Naive thymus-derived CD4-positive, alpha-beta T cell (primary cell): Measurements from ENCODE around the gene GNL3L. TPM values are rescaled to one million over a fixed set of nuclear protein-coding genes. Genes with fewer than 3 reads are reported as not detected.

Experiments
- ATAC-seq: fragments of 150-1000 bp; cut with Tn5 transposase; 2 replicates; pipeline ENCODE4 v1.10.0; 2021; ENCODE audit warnings: mild to moderate bottlenecking, moderate library complexity
- CTCF ChIA-PET: fragments of 350-600 bp; sonication (Branson Sonifier 250); formaldehyde crosslinking; loops from one replicate; lab custom pipeline; 2021; ENCODE audit warnings: antibody characterized with exemption; lab: Charles Lee
- POLR2A ChIA-PET: fragments of 350-600 bp; sonication (Branson Sonifier 250); formaldehyde crosslinking; loops from one replicate; lab custom pipeline; 2021; ENCODE audit warnings: antibody characterized with exemption, inconsistent platforms; lab: Charles Lee
- DNase-seq, 9 donors: peaks; one replicate each; pipeline versions ENCODE4 v3.0.0 to v3.0.0-alpha.2; 2020 to 2022; ENCODE audit warnings: mixed read lengths in 1 of 9
- H3K27ac ChIP-seq: one replicate; pipeline ENCODE4 v1.7.0; 2013; ENCODE audit warnings: mild to moderate bottlenecking, low read depth, low read length, moderate library complexity
- H3K27me3 ChIP-seq, 2 donors: one replicate each; pipeline ENCODE4 v1.7.0; 2013; ENCODE audit warnings: low read length in 2 of 2, mild to moderate bottlenecking in 2 of 2, moderate library complexity in 2 of 2; ENCODE audit not compliant: control insufficient read depth in 2 of 2, insufficient read depth in 2 of 2
- H3K36me3 ChIP-seq, 3 experiments: 1 replicate in 2 of 3; 2 replicates in 1 of 3; pipeline ENCODE4 v1.7.0; 2013; ENCODE audit warnings: low read length in 3 of 3, mild to moderate bottlenecking in 3 of 3, moderate library complexity in 1 of 3; ENCODE audit not compliant: insufficient read depth in 3 of 3, control insufficient read depth in 2 of 3
- H3K4me1 ChIP-seq, 2 donors: one replicate each; pipeline ENCODE4 v1.7.0; 2013; ENCODE audit warnings: low read length in 2 of 2, mild to moderate bottlenecking in 2 of 2, moderate library complexity in 1 of 2; ENCODE audit not compliant: control insufficient read depth in 2 of 2, insufficient read depth in 2 of 2
- H3K4me3 ChIP-seq: 2 replicates; pipeline ENCODE4 v1.7.0; 2013; ENCODE audit warnings: mild to moderate bottlenecking, low read length
- H3K9me3 ChIP-seq, 3 experiments: 1 replicate in 2 of 3; 2 replicates in 1 of 3; pipeline ENCODE4 v1.7.0; 2013; ENCODE audit warnings: low read length in 3 of 3; ENCODE audit not compliant: control insufficient read depth in 2 of 3
- H3K27ac Mint-ChIP-seq, 9 donors: one replicate each; pipeline ENCODE4 v1.8.0; 2020 to 2022; ENCODE audit warnings: mixed read lengths in 9 of 9, mild to moderate bottlenecking in 8 of 9, moderate library complexity in 5 of 9, inconsistent platforms in 2 of 9
- H3K27me3 Mint-ChIP-seq, 5 donors: one replicate each; pipeline ENCODE4 v1.8.0; 2021 to 2022; ENCODE audit warnings: mixed read lengths in 5 of 5, mild to moderate bottlenecking in 1 of 5
- H3K36me3 Mint-ChIP-seq, 5 donors: one replicate each; pipeline ENCODE4 v1.8.0; 2020 to 2022; ENCODE audit warnings: mixed read lengths in 5 of 5, mild to moderate bottlenecking in 3 of 5, inconsistent platforms in 1 of 5
- H3K4me1 Mint-ChIP-seq, 7 donors: one replicate each; pipeline ENCODE4 v1.8.0; 2020 to 2022; ENCODE audit warnings: mixed read lengths in 7 of 7, mild to moderate bottlenecking in 3 of 7, inconsistent platforms in 1 of 7
- H3K4me3 Mint-ChIP-seq, 10 donors: one replicate each; pipeline ENCODE4 v1.8.0; 2020 to 2022; ENCODE audit warnings: mild to moderate bottlenecking in 10 of 10, mixed read lengths in 10 of 10, moderate library complexity in 6 of 10, inconsistent platforms in 2 of 10
- H3K9me3 Mint-ChIP-seq, 11 donors: one replicate each; pipeline ENCODE4 v1.8.0; 2020 to 2022; ENCODE audit warnings: mixed read lengths in 11 of 11, mild to moderate bottlenecking in 4 of 11, inconsistent platforms in 1 of 11, moderate library complexity in 1 of 11
- intact Hi-C, 2 donors: fragments of 100-400 bp; cut with micrococcal nuclease; formaldehyde crosslinking; loops; one replicate each; pipeline ENCODE4 v1.15.1; 2023
- polyA plus RNA-seq, 2 donors: library from polyadenylated mRNA; unstranded; fragments of 300-500 nt; fragmentation: Illumina TruSeq; gene quantifications; one replicate each; pipeline ENCODE4 v1.2.3, GENCODE V29; 2021
- total RNA-seq, 6 experiments: library from RNA in 5 of 6; stranded (reverse) in 5 of 6; gene quantifications; 1 replicate in 5 of 6; 2 replicates in 1 of 6; pipeline ENCODE4 v1.2.3 and lab custom pipeline; 2021 to 2026

The GNL3L gene
- total and polyA plus RNA-seq, 7 experiments from 2014 or later: 32.8 to 60.9 (median 41.8) TPM

GRCh38 chrX:54494166-54494988, 35.6 kb upstream of the GNL3L start:
- Mint-ChIP-seq H3K36me3 (no peaks in the 10 kb centered on the region), H3K4me1 (peaks cover 1 to 13% (median 7%) of the 10 kb centered on the region in 7 donors), H3K9me3 (peaks cover 0 to 9% (median 1%) of the 10 kb centered on the region in 11 donors), H3K4me3 (peak overlapping the region; percentile 11 to 73 (median 64)), H3K27ac (no peak overlapping the region), H3K27me3 (peaks cover 24 to 43% (median 30%) of the 10 kb centered on the region in 5 donors)
- H3K27ac ChIP-seq: no peak overlapping the region
- ATAC-seq: no peak
- ChIA-PET CTCF (no interaction called here), POLR2A (no interaction called here)
- H3K27me3 ChIP-seq: peaks cover 0 to 2% of the 10 kb centered on the region in 2 donors
- H3K4me3 ChIP-seq: no peak overlapping the region
- no peaks in the 10 kb centered on the region for H3K4me1 ChIP-seq
- H3K9me3 ChIP-seq: no peaks in the 10 kb centered on the region
- intact Hi-C loops: no loop called here
- DNase-seq: no peak
- no peaks in the 10 kb centered on the region for H3K36me3 ChIP-seq

- Mint-ChIP-seq H3K27me3 (peaks cover 24 to 43% (median 30%) of the 10 kb centered on the region in 5 donors), H3K4me3 (peak overlapping the region; percentile 35 to 81 (median 70)), H3K27ac (no peak overlapping the region), H3K36me3 (no peaks in the 10 kb centered on the region), H3K9me3 (peaks cover 0 to 6% (median 0%) of the 10 kb centered on the region in 11 donors), H3K4me1 (peaks cover 1 to 13% (median 7%) of the 10 kb centered on the region in 7 donors)
- Histone ChIP-seq H3K4me3 (no peak overlapping the region), H3K9me3 (no peaks in the 10 kb centered on the region), H3K27me3 (peaks cover 0 to 2% of the 10 kb centered on the region in 2 donors), H3K36me3 (no peaks in the 10 kb centered on the region), H3K27ac (no peak overlapping the region), H3K4me1 (no peaks in the 10 kb centered on the region)
- peak in 1 of 9 donors; percentile 2 for DNase-seq
- CTCF ChIA-PET: no interaction called here
- intact Hi-C loops: no loop called here
- POLR2A ChIA-PET: no interaction called here
- peak; percentile 10 for ATAC-seq
Measured at GRCh38 chrX:54494989-54495813, 34.8 kb upstream of the GNL3L start.

- Mint-ChIP-seq H3K36me3 (no peaks in the 10 kb centered on the region), H3K4me3 (peak within 1 kb of the TSS; percentile 35 to 87 (median 74)), H3K4me1 (peaks cover 1 to 13% (median 7%) of the 10 kb centered on the region in 7 donors), H3K27ac (peak within 1 kb of the TSS in 1 of 9 donors; percentile 23), H3K27me3 (peaks cover 24 to 45% (median 30%) of the 10 kb centered on the region in 5 donors), H3K9me3 (peaks cover 0 to 2% (median 0%) of the 10 kb centered on the region in 11 donors)
- peak in 5 of 9 donors; percentile 8 to 52 (median 19) for DNase-seq
- no peaks in the 10 kb centered on the region for H3K9me3 ChIP-seq
- intact Hi-C loops: no loop called here
- no peaks in the 10 kb centered on the region for H3K36me3 ChIP-seq
- ChIA-PET CTCF (no interaction called here), POLR2A (no interaction called here)
- ATAC-seq: peak; percentile 29
- H3K4me1 ChIP-seq: no peaks in the 10 kb centered on the region
- H3K4me3 ChIP-seq: no peak within 1 kb of the TSS
- no peak within 1 kb of the TSS for H3K27ac ChIP-seq
- H3K27me3 ChIP-seq: peaks cover 0 to 2% of the 10 kb centered on the region in 2 donors
Measured at GRCh38 chrX:54495814-54496516, 34.1 kb upstream of the GNL3L start, which contains the start of gene FGD1. Gene FGD1 (minus strand): TSS chrX:54496234. CDS start chrX:54495432, 802 bp downstream.

- H3K27me3 ChIP-seq: peaks cover 0 to 2% of the 10 kb centered on the region in 2 donors
- no peak overlapping the region for H3K4me3 ChIP-seq
- H3K36me3 ChIP-seq: no peaks in the 10 kb centered on the region
- H3K4me1 ChIP-seq: no peaks in the 10 kb centered on the region
- H3K4me3 Mint-ChIP-seq: peak overlapping the region; percentile 9 to 87 (median 72)
- H3K36me3 Mint-ChIP-seq: no peaks in the 10 kb centered on the region
- H3K4me1 Mint-ChIP-seq: peaks cover 1 to 13% (median 7%) of the 10 kb centered on the region in 7 donors
- peaks cover 0 to 1% (median 0%) of the 10 kb centered on the region in 11 donors for H3K9me3 Mint-ChIP-seq
- intact Hi-C loops: no loop called here
- ATAC-seq: no peak
- ChIA-PET POLR2A (no interaction called here), CTCF (interaction anchor here (0.5 kb wide), 1 partner anchor 32 kb away, joined by 3 read pairs; no protein-coding TSS in a partner anchor)
- H3K27me3 Mint-ChIP-seq: peaks cover 24 to 45% (median 30%) of the 10 kb centered on the region in 5 donors
- H3K9me3 ChIP-seq: no peaks in the 10 kb centered on the region
- no peak overlapping the region for H3K27ac ChIP-seq
- peak overlapping the region in 1 of 9 donors; percentile 23 for H3K27ac Mint-ChIP-seq
- DNase-seq: no peak
Measured at GRCh38 chrX:54496517-54496852, 33.5 kb upstream of the GNL3L start.

- H3K4me1 Mint-ChIP-seq: peaks cover 1 to 13% (median 7%) of the 10 kb centered on the region in 7 donors
- Histone ChIP-seq H3K27me3 (peaks cover 0 to 2% of the 10 kb centered on the region in 2 donors), H3K4me3 (no peak overlapping the region), H3K9me3 (no peaks in the 10 kb centered on the region), H3K4me1 (no peaks in the 10 kb centered on the region), H3K36me3 (no peaks in the 10 kb centered on the region), H3K27ac (no peak overlapping the region)
- ATAC-seq: no peak
- H3K4me3 Mint-ChIP-seq: peak overlapping the region; percentile 9 to 87 (median 70)
- H3K36me3 Mint-ChIP-seq: no peaks in the 10 kb centered on the region
- DNase-seq: no peak
- CTCF ChIA-PET: interaction anchor here (0.5 kb wide), 1 partner anchor 31 kb away, joined by 3 read pairs; no protein-coding TSS in a partner anchor
- peaks cover 24 to 45% (median 30%) of the 10 kb centered on the region in 5 donors for H3K27me3 Mint-ChIP-seq
- peak overlapping the region in 1 of 9 donors; percentile 23 for H3K27ac Mint-ChIP-seq
- intact Hi-C loops: no loop called here
- POLR2A ChIA-PET: no interaction called here
- no peaks in the 10 kb centered on the region for H3K9me3 Mint-ChIP-seq
Measured at GRCh38 chrX:54496936-54497335, 33.1 kb upstream of the GNL3L start.

GRCh38 chrX:54509400-54509799, 20.6 kb upstream of the GNL3L start:
- no peak overlapping the region for H3K4me3 Mint-ChIP-seq
- intact Hi-C loops: no loop called here
- DNase-seq: no peak
- Histone ChIP-seq H3K36me3 (no peaks in the 10 kb centered on the region), H3K27me3 (no peaks in the 10 kb centered on the region), H3K4me1 (no peaks in the 10 kb centered on the region), H3K27ac (no peak overlapping the region), H3K9me3 (no peaks in the 10 kb centered on the region), H3K4me3 (no peak overlapping the region)
- peaks cover 0 to 5% (median 1%) of the 10 kb centered on the region in 11 donors for H3K9me3 Mint-ChIP-seq
- ATAC-seq: no peak
- H3K27ac Mint-ChIP-seq: no peak overlapping the region
- no peaks in the 10 kb centered on the region for H3K4me1 Mint-ChIP-seq
- peaks cover 0 to 4% (median 4%) of the 10 kb centered on the region in 5 donors for H3K27me3 Mint-ChIP-seq
- ChIA-PET POLR2A (no interaction called here), CTCF (no interaction called here)
- H3K36me3 Mint-ChIP-seq: no peaks in the 10 kb centered on the region
